Mammary epithelial cell (primary cell): ENCODE results near the gene COPB2.

Experiments used
- EZH2 ChIP-seq: IDR thresholded peaks from 2 replicates; pipeline ENCODE4 v1.6.1; 2012; ENCODE audit warnings: low read length, inconsistent platforms, borderline replicate concordance
- TF ChIP-seq, protein P1 (sequence below), 2 donors: IDR thresholded peaks in 1 of 2; conservative IDR thresholded peaks in 1 of 2; 2 replicates each; pipeline ENCODE4 v1.5.1; 2011 to 2012; ENCODE audit warnings: inconsistent platforms in 2 of 2, low read length in 2 of 2, mild to moderate bottlenecking in 2 of 2, control low read depth in 1 of 2, low read depth in 1 of 2; ENCODE audit not compliant: insufficient read depth in 1 of 2; ENCODE audit errors: extremely low read depth in 1 of 2

DNA sequence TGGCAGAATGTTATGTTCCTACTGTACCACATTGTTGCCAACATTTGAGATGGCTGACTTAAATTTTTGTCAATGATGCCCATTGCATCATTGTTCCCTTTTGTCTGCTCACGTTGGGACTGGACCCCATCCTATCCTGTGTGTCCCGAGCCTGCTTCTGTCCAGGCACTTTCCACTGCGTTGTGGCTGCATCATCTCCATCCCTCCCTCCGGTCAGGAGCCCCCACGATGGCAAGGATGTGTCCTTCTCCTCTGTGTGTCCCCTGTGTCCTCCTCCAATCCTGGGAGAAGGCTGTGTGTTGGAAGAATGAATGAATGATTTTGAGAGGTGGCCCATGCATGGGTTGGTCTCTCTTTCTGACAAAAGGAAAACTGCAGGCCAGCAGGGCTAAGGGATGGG lies 65.0 kb downstream of the COPB2 start:
- TF ChIP-seq, protein P1, sequence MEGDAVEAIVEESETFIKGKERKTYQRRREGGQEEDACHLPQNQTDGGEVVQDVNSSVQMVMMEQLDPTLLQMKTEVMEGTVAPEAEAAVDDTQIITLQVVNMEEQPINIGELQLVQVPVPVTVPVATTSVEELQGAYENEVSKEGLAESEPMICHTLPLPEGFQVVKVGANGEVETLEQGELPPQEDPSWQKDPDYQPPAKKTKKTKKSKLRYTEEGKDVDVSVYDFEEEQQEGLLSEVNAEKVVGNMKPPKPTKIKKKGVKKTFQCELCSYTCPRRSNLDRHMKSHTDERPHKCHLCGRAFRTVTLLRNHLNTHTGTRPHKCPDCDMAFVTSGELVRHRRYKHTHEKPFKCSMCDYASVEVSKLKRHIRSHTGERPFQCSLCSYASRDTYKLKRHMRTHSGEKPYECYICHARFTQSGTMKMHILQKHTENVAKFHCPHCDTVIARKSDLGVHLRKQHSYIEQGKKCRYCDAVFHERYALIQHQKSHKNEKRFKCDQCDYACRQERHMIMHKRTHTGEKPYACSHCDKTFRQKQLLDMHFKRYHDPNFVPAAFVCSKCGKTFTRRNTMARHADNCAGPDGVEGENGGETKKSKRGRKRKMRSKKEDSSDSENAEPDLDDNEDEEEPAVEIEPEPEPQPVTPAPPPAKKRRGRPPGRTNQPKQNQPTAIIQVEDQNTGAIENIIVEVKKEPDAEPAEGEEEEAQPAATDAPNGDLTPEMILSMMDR (conservative IDR thresholded peaks at IDR 0.05 in 1 of 2, IDR thresholded peaks at IDR 0.05 in 1 of 2; ENCODE audit: extremely low read depth in 1 of 2, insufficient read depth in 1 of 2, low read depth in 1 of 2, low read length in 2 of 2), result no peak
- no peak for TF ChIP-seq EZH2
